NCI-H69 (cell line): ENCODE measurements around the gene SHISA4.
"Not testable (repeated sequence)": the region's sequence is repeated elsewhere in the genome, so short reads cannot be mapped to it uniquely, and the experiment has no call there.

Experiments
- DNase-seq: peaks from one replicate; lab custom pipeline; 2025; lab: John Stamatoyannopoulos, UW

Gene SHISA4

DNA sequence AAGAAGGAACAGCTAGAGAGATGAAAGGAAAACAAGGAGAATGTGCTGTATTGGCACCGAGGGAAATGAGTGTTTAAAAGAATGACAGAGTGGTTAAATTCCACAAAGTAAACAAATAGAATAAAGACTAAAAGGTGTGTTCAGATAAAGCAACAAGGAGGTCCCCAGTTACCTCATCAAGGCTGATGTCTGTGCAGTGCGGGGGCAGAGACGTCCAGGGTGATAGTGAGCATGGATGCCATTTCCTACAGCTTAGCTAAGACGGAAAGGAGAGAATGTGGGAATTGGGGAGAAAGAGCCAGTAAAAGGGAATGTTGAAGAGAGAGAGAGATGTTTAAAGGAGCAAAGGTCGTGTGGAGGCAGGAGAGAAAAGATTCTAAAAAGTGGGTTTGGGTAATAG, 42.1 kb downstream of the SHISA4 start:
- DNase-seq = no peak

DNA sequence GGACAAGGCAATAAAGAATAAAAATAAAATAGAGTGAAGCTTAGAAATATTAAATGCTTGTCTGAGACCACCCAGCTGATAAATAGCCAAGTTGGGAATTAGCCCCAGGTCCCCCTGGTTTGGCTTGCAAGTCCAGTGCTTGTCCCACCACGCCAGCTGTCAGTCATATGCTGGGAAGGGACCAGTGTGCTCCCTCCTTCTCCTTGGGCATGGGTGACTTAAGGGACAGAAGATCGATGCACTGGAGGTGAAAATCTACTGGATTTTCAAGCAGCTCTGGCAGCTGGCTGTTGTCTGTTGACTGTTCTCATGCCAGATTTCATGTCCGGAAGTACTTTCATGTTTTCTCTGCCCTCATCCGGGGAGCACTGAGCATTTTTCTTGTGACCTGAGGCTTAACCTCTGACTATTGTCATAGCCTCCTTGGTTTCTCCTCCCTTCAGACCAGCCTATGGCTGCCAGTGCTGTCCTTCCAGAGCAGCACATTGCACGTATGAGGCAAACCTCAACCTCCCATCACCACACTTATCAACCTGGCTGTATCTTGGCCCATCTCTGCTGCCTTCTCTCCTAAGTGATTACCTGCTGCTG, 45.2 kb downstream of the SHISA4 start:
- no peak for DNase-seq

DNA sequence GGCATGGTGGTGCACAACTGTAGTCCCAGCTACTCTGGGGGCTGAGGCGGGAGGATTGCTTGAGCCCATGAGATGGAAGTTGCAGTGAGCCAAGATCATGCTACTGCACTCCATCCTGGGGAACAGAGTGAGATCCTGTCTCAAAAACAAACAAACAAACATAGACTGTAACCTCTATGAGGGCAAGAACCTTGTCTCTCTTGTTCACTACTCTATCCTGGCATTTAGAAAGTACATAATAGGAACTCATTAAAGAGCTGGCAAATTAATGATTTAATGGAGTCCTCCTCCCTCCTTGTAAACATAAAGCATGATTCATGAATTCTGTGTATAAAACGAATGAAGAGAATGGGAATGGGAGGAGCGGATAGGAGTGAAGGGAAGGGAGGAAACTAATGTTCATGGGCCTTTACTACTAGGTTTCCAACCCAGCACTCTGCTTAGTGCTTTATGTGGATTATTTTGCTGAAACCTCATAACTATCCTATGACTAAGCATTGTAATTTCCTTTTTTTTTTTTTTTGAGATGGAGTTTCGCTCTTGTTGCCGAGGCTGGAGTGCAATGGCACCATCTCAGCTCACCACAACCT, 49.0 kb downstream of the SHISA4 start:
- no peak for DNase-seq

DNA sequence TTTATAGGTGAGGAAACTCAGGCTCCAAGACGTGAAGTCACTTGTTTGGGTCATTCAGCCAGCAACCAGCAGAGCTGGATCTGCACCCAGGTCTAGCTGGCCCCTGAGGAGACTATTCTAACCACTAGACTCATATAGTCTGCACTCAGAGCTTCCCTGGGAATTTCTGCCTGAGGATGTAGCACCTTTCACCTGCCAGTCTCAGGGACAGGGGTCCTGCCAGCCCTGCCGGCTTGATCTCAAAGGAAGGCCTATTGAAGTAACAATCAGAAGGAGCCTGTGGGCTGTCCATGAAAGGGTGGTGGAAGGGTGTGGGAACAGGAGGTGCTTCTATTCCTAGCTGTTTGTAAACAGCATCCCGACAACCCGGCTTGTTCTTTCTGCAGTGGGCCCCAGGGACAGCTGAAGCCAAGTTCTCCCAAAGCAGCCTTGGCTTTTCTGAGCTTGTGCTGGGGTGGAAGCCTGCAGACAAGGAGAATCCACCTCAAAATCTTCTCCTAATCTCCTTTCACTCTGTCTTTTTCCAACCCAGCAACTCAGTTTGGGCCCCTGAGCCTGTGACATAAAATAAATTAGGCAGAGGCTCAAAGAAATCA, 49.8 kb downstream of the SHISA4 start:
- DNase-seq = no peak

DNA sequence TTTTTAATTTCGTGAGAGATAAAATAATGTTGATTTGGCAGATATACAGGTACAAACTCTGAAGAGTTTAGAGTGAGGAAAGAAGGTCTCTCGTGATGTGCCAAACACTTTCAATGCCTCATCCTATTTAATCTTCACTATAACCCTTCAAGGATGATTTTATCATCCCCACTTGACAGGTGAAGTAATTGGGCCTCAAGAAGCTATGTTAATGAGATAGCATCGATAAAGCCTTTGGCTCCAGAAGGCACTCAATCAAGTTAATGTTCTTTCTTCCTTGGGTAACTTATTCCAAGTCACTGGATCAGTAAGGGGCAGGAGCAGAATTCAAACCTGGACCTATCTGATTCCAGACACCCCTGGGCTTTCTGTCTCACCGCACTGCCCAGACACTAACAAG, 50.5 kb downstream of the SHISA4 start:
- DNase-seq = no peak

DNA sequence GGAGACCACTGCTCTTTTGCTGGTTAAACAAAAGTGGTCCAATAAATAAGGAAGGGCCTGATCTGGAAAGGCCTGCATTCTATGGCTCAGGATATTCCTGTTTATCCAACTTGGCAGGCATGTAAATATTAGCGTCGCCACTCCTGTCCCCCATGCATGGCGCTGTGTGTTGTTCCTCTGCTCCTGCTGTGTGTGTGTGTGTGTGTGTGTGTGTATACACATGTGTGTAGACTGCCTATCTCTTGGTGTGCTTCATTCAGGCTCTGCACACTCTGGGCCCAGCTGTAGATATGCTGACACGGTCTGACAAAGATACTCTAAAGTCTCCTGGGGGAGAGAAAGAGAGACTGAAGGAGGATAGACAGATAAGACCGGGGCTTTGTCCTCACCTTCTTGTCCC, 50.9 kb downstream of the SHISA4 start:
- no peak for DNase-seq

DNA sequence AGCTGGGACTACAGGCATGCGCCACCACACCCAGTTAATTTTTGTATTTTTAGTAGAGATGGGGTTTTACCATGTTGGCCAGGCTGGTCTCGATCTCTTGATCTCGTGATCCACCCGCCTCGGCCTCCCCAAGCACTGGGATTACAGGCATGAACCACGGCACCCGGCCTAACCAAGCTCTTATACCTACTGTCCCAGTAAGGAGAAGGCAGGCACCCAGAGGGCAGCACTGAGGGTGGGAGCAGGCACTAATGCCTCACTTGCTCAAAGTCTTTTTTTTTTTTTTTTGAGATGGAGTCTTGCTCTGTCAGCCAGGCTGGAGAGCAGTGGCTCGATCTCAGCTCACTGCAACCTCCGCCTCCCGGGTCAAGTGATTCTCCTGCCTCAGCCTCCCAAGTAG, 51.6 kb downstream of the SHISA4 start:
- not testable (repeated sequence) for DNase-seq

DNA sequence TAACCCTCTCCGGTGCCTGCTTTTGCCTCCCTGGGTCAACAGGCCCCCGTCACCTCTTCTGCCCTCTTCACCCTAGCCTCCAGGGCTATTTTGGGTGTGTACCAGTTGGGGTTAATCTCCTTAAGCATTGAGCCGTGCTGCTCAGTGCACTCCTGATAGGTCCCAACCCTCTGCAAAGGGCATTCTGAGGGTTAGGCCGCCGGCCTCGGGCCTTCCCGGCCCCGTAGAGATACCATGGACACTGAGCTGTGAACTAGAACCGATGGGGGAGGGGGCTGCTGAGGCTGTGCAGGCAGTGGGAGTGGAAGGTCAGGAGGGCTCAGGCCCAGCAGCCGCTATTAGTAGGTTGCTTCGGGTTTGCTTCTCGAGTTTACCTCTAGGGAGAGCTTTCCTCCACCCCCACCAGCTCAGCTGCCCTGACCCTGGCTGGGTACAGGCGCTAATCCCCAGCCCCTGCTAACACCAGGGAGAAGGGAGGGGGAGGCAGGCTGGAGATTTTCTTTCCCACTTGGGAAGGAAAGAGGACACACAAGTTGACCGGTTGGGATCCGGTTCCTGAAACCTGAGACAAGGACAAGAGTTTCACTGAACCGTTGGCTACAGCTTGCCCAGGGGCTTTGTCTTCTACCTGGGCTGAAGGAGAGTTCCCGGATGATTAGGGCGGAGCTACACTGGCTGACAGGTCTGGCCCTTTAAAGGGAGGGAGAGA, 52.9 kb downstream of the SHISA4 start:
- peak; percentile 65 for DNase-seq

DNA sequence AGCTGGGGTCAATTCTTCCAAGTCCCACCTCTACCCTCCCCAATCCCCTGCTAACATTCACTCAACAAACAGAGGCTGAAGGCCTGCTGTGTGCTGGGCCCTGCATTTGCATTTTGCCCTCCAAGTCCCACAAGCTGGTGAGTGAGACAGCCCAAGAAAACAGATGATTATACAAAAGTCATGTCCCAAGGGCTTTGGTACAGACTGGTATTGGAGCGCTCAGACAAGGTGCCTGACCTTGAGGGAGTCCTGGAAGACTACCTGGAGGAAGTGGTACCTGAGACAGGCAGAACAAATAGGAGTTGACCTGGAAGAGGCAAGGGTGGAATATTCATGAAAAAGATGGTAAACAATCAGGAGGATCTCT, 53.4 kb downstream of the SHISA4 start:
- DNase-seq = no peak
